ENCODE results near the gene TMEM138.

DNA sequence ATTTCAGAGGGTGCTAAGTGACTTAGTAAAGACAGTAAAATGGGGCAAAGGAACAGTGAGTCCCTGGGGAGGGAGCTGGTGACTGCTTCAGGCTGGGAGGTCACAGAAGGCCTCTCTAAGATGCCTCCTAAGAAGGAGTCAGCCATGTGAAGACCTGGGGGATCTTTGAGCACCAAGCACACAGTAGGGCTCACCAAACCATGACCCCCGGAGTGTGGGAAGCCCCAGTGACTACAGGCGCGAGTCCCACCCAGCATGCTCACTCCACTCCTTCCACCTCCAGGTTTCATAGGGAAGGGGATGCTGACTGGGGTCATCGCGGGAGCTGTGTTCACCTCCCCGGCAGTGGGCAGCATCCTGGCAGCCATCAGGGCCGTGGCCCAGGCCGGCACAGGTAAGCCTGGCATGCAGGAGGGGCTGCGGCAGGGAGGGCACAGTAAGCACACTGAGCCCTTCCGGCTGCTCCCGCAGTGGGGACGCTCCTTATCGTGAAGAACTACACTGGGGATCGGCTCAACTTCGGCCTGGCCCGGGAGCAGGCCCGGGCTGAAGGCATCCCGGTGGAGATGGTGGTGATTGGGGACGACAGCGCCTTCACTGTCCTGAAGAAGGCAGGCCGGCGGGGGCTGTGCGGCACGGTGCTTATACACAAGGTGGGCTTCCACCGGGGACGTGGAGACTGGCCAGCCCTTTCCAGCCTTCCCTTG lies 23.2 kb upstream of the TMEM138 start:
- TF ChIP-seq, protein P1, sequence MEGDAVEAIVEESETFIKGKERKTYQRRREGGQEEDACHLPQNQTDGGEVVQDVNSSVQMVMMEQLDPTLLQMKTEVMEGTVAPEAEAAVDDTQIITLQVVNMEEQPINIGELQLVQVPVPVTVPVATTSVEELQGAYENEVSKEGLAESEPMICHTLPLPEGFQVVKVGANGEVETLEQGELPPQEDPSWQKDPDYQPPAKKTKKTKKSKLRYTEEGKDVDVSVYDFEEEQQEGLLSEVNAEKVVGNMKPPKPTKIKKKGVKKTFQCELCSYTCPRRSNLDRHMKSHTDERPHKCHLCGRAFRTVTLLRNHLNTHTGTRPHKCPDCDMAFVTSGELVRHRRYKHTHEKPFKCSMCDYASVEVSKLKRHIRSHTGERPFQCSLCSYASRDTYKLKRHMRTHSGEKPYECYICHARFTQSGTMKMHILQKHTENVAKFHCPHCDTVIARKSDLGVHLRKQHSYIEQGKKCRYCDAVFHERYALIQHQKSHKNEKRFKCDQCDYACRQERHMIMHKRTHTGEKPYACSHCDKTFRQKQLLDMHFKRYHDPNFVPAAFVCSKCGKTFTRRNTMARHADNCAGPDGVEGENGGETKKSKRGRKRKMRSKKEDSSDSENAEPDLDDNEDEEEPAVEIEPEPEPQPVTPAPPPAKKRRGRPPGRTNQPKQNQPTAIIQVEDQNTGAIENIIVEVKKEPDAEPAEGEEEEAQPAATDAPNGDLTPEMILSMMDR (IDR thresholded peaks at IDR 0.05; ENCODE audit: low read length): no peak
- no peak for TF ChIP-seq EZH2 (optimal IDR thresholded peaks at IDR 0.05; ENCODE audit: low read depth, low read length)
